Type B pancreatic cell (in vitro differentiated cells): ENCODE data around the gene NUBPL. TPM values are rescaled to one million over a fixed set of nuclear protein-coding genes. Genes with fewer than 3 reads are reported as not detected.

Experiments
- DNase-seq: peaks from one replicate; pipeline ENCODE4 v3.0.0; 2021; ENCODE audit warnings: mixed read lengths; ENCODE audit not compliant: unreplicated experiment; ENCODE audit errors: extremely low spot score
- H3K27ac Mint-ChIP-seq: 2 replicates; pipeline ENCODE4 v1.8.0; 2021; ENCODE audit warnings: mild to moderate bottlenecking, mixed read lengths
- H3K27me3 Mint-ChIP-seq: 2 replicates; pipeline ENCODE4 v1.8.0; 2021; ENCODE audit warnings: mixed read lengths
- H3K36me3 Mint-ChIP-seq: 2 replicates; pipeline ENCODE4 v1.8.0; 2021; ENCODE audit warnings: mixed read lengths
- H3K4me1 Mint-ChIP-seq: one replicate; pipeline ENCODE4 v1.8.0; 2021; ENCODE audit warnings: mixed read lengths; ENCODE audit not compliant: unreplicated experiment
- H3K4me3 Mint-ChIP-seq: 2 replicates; pipeline ENCODE4 v1.8.0; 2021; ENCODE audit warnings: mild to moderate bottlenecking, mixed read lengths
- H3K9me3 Mint-ChIP-seq: 2 replicates; pipeline ENCODE4 v1.8.0; 2021; ENCODE audit warnings: mixed read lengths
- CTCF ChIP-seq: fragments of 200-600 bp; sonication (generic); conservative IDR thresholded peaks from 2 replicates; pipeline ENCODE4 v1.5.0; 2021; ENCODE audit warnings: antibody characterized with exemption, mild to moderate bottlenecking
- total RNA-seq: library from RNA; stranded (reverse); gene quantifications from 2 replicates; pipeline ENCODE4 v1.2.1, GENCODE V29; 2021; ENCODE audit warnings: low replicate concordance

The NUBPL gene
- total RNA-seq, 1 donor from 2014 or later: 16.5 TPM

DNA sequence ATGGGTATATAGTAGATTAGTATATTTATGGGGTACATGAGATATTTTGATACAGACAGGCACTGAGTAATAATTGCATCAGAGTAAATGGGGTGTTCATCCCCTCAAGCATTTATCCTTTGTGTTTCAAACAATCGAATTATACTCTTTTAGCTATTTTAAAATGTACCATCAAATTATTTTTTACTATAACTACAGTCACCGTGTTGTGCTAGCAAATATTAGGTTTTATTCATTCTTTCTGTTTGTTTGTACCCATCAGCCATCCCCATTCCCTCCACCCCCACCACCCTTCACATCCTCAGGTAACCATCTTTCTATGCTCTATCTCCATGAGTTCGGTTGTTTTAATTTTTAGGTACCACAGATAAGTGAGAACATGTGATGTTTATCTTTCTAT, 115.8 kb downstream of the NUBPL start:
- no peaks in the 10 kb centered on the region for H3K27me3 Mint-ChIP-seq
- H3K36me3 Mint-ChIP-seq: peaks cover 7% of the 10 kb centered on the region
- H3K27ac Mint-ChIP-seq: no peak overlapping the region
- no peaks in the 10 kb centered on the region for H3K4me1 Mint-ChIP-seq
- H3K4me3 Mint-ChIP-seq: no peak overlapping the region
- no peak for DNase-seq
- H3K9me3 Mint-ChIP-seq: no peaks in the 10 kb centered on the region
- no peak for TF ChIP-seq CTCF

- Mint-ChIP-seq H3K9me3 (no peaks in the 10 kb centered on the region), H3K4me1 (no peaks in the 10 kb centered on the region), H3K27ac (no peak overlapping the region), H3K27me3 (no peaks in the 10 kb centered on the region), H3K36me3 (peaks cover 7% of the 10 kb centered on the region), H3K4me3 (no peak overlapping the region)
- TF ChIP-seq CTCF: no peak
- no peak for DNase-seq
These were observed 116.4 kb downstream of the NUBPL start for GRCh38 chr14:31677630-31678029.

GRCh38 chr14:31678421-31679249, 117.4 kb downstream of the NUBPL start:
- Mint-ChIP-seq H3K9me3 (no peaks in the 10 kb centered on the region), H3K36me3 (peaks cover 5% of the 10 kb centered on the region), H3K27me3 (no peaks in the 10 kb centered on the region), H3K27ac (no peak overlapping the region), H3K4me1 (no peaks in the 10 kb centered on the region), H3K4me3 (no peak overlapping the region)
- no peak for DNase-seq
- TF ChIP-seq CTCF: no peak

GRCh38 chr14:31682768-31683167, 121.6 kb downstream of the NUBPL start:
- no peak overlapping the region for H3K27ac Mint-ChIP-seq
- H3K36me3 Mint-ChIP-seq: peaks cover 6% of the 10 kb centered on the region
- no peaks in the 10 kb centered on the region for H3K4me1 Mint-ChIP-seq
- no peak for TF ChIP-seq CTCF
- no peak overlapping the region for H3K4me3 Mint-ChIP-seq
- H3K9me3 Mint-ChIP-seq: no peaks in the 10 kb centered on the region
- H3K27me3 Mint-ChIP-seq: no peaks in the 10 kb centered on the region
- no peak for DNase-seq

GRCh38 chr14:31687726-31688125, 126.5 kb downstream of the NUBPL start:
- peaks cover 6% of the 10 kb centered on the region for H3K4me1 Mint-ChIP-seq

More at GRCh38 chr14:31687726-31688125, 126.5 kb downstream of the NUBPL start:
- Mint-ChIP-seq H3K4me3 (no peak overlapping the region), H3K9me3 (no peaks in the 10 kb centered on the region), H3K27me3 (no peaks in the 10 kb centered on the region), H3K27ac (no peak overlapping the region), H3K36me3 (peaks cover 6% of the 10 kb centered on the region)
- no peak for DNase-seq
- TF ChIP-seq CTCF: no peak
